HepG2 (cell line): ENCODE results near the gene ST14. TPM values are rescaled to one million over a fixed set of nuclear protein-coding genes. Genes with fewer than 3 reads are reported as not detected.

Experiments used
- ARHGAP35 ChIP-seq: sonication (generic); formaldehyde crosslinking; IDR thresholded peaks from 2 replicates; pipeline ENCODE4 v1.9.0; 2022; ENCODE audit warnings: mild to moderate bottlenecking, inconsistent platforms, moderate library complexity, missing genetic modification reagents, borderline replicate concordance
- DNMT1 ChIP-seq: sonication (generic); formaldehyde crosslinking; IDR thresholded peaks from 2 replicates; pipeline ENCODE4 v1.5.1; 2020; ENCODE audit warnings: mild to moderate bottlenecking, missing genetic modification reagents
- EED ChIP-seq: sonication (generic); formaldehyde crosslinking; IDR thresholded peaks from 2 replicates; pipeline ENCODE4 v1.5.0; 2020; ENCODE audit warnings: mild to moderate bottlenecking, missing genetic modification reagents
- EZH2 ChIP-seq: conservative IDR thresholded peaks from 2 replicates; pipeline ENCODE4 v1.6.1; 2012; ENCODE audit warnings: mild to moderate bottlenecking, low read depth, low read length, moderate library complexity
- GFI1 ChIP-seq: sonication (generic); formaldehyde crosslinking; IDR thresholded peaks from 2 replicates; pipeline ENCODE4 v1.5.0; 2020; ENCODE audit warnings: missing genetic modification reagents, mild to moderate bottlenecking, borderline replicate concordance
- KDM3A ChIP-seq: IDR thresholded peaks from 2 replicates; pipeline ENCODE4 v1.6.1; 2018; ENCODE audit warnings: low read depth, missing compliant biosample characterization
- MYNN ChIP-seq: sonication (generic); formaldehyde crosslinking; IDR thresholded peaks from 2 replicates; pipeline ENCODE4 v1.4.0; 2020; ENCODE audit warnings: mild to moderate bottlenecking, low read depth, missing genetic modification reagents
- NFATC3 ChIP-seq: sonication (generic); formaldehyde crosslinking; IDR thresholded peaks from 2 replicates; pipeline ENCODE4 v1.5.1; 2020; ENCODE audit warnings: mild to moderate bottlenecking, missing genetic modification reagents
- NFE2 ChIP-seq: sonication (generic); formaldehyde crosslinking; IDR thresholded peaks from 2 replicates; pipeline ENCODE4 v1.4.0; 2020; ENCODE audit warnings: missing genetic modification reagents
- NFIB ChIP-seq: sonication (generic); formaldehyde crosslinking; IDR thresholded peaks from 2 replicates; pipeline ENCODE4 v1.9.0; 2021; ENCODE audit warnings: missing genetic modification reagents, mild to moderate bottlenecking, borderline replicate concordance
- REXO4 ChIP-seq: sonication (generic); formaldehyde crosslinking; IDR thresholded peaks from 2 replicates; pipeline ENCODE4 v1.8.0; 2022; ENCODE audit warnings: missing genetic modification reagents, mild to moderate bottlenecking, borderline replicate concordance
- YY1 ChIP-seq: IDR thresholded peaks from 2 replicates; pipeline ENCODE4 v1.6.1; 2011; ENCODE audit warnings: low read length, low read depth, moderate library complexity, mild to moderate bottlenecking; ENCODE audit not compliant: insufficient read depth, insufficient replicate concordance
- ZFP82 ChIP-seq: sonication (generic); formaldehyde crosslinking; IDR thresholded peaks from 2 replicates; pipeline ENCODE4 v1.5.1; 2020; ENCODE audit warnings: mild to moderate bottlenecking, missing genetic modification reagents, borderline replicate concordance
- ZNF121 ChIP-seq: sonication (generic); formaldehyde crosslinking; IDR thresholded peaks from 2 replicates; pipeline ENCODE4 v1.5.0; 2020; ENCODE audit warnings: mild to moderate bottlenecking, missing genetic modification reagents
- ZNF350 ChIP-seq: sonication (generic); formaldehyde crosslinking; IDR thresholded peaks from 2 replicates; pipeline ENCODE4 v1.4.0; 2020; ENCODE audit warnings: mild to moderate bottlenecking, low read depth, missing genetic modification reagents, borderline replicate concordance
- ZNF451 ChIP-seq: sonication (generic); formaldehyde crosslinking; IDR thresholded peaks from 2 replicates; pipeline ENCODE4 v1.5.0; 2020; ENCODE audit warnings: mild to moderate bottlenecking, missing genetic modification reagents
- ZNF749 ChIP-seq: sonication (generic); formaldehyde crosslinking; IDR thresholded peaks from 2 replicates; pipeline ENCODE4 v1.8.0; 2022; ENCODE audit warnings: mild to moderate bottlenecking, missing genetic modification reagents, moderate library complexity, borderline replicate concordance
- ZNF788 ChIP-seq: sonication (generic); formaldehyde crosslinking; IDR thresholded peaks from 2 replicates; pipeline ENCODE4 v1.5.0; 2020; ENCODE audit warnings: mild to moderate bottlenecking, missing genetic modification reagents, borderline replicate concordance
- polyA plus RNA-seq, 8 experiments: library from polyadenylated mRNA; depleted of rRNA in 3 of 8; stranded (reverse) in 7 of 8; unstranded in 1 of 8; fragments of >200 nt; fragmentation: Illumina TruSeq in 4 of 8; extraction: Trizol in 4 of 8; gene quantifications; 2 replicates each; pipeline versions ENCODE4 v1.2.1 to v1.2.3, GENCODE V29; 2011 to 2016; ENCODE audit warnings: low read depth in 4 of 8, missing spikeins in 1 of 8, mixed read lengths in 1 of 8; ENCODE audit not compliant: insufficient read depth in 1 of 8
- total RNA-seq, 5 experiments: library from RNA; depleted of rRNA; stranded (reverse); fragments of >200 nt; fragmentation: Illumina TruSeq; extraction: Trizol; gene quantifications; 2 replicates each; pipeline ENCODE4 v1.2.3, GENCODE V29; 2016; ENCODE audit warnings: low read depth in 1 of 5
- TF ChIP-seq, protein P1 (sequence below): sonication (generic); formaldehyde crosslinking; IDR thresholded peaks from 2 replicates; pipeline ENCODE4 v1.5.0; 2020; ENCODE audit warnings: mild to moderate bottlenecking, missing genetic modification reagents, borderline replicate concordance
- TF ChIP-seq, protein P2 (sequence below): sonication (generic); formaldehyde crosslinking; IDR thresholded peaks from 2 replicates; pipeline ENCODE4 v1.4.0; 2020; ENCODE audit warnings: mild to moderate bottlenecking, missing genetic modification reagents, borderline replicate concordance
- TF ChIP-seq, protein P3 (sequence below): sonication (generic); formaldehyde crosslinking; IDR thresholded peaks from 2 replicates; pipeline ENCODE4 v1.4.0; 2020; ENCODE audit warnings: missing genetic modification reagents
- TF ChIP-seq, protein P4 (sequence below): sonication (generic); formaldehyde crosslinking; IDR thresholded peaks from 2 replicates; pipeline ENCODE4 v1.4.0; 2020; ENCODE audit warnings: missing genetic modification reagents, low read depth, mild to moderate bottlenecking, borderline replicate concordance
- TF ChIP-seq, protein P5 (sequence below): sonication (generic); formaldehyde crosslinking; IDR thresholded peaks from 2 replicates; pipeline ENCODE4 v1.5.1; 2020; ENCODE audit warnings: missing genetic modification reagents, mild to moderate bottlenecking, borderline replicate concordance

Gene ST14
- total and polyA plus RNA-seq, 2 of the 13 experiments (the other 11 are each of a cell fraction or from before 2014, with no cell fraction given): 0.88 to 1.4 TPM

DNA sequence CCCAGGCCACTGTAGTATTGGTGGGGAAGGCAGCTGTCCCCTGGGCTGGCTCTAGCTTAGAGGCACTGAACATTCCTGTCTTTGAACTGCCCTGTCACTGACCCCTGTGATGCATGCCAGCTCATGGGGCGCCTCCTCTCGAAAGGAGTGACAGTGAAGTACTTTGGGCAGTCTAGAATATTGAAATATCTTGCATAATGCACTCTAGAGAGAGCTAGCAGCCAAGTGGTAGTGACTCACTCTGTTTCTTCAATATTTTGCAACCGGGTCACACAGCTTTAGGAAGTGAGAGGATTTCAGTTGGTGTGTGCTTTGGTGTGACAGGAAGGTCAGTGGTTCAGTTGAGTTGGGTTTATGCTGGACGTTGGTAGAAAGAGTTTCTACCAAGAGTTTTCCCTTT lies 35.5 kb upstream of the ST14 start (continued):
- TF ChIP-seq, protein P1, sequence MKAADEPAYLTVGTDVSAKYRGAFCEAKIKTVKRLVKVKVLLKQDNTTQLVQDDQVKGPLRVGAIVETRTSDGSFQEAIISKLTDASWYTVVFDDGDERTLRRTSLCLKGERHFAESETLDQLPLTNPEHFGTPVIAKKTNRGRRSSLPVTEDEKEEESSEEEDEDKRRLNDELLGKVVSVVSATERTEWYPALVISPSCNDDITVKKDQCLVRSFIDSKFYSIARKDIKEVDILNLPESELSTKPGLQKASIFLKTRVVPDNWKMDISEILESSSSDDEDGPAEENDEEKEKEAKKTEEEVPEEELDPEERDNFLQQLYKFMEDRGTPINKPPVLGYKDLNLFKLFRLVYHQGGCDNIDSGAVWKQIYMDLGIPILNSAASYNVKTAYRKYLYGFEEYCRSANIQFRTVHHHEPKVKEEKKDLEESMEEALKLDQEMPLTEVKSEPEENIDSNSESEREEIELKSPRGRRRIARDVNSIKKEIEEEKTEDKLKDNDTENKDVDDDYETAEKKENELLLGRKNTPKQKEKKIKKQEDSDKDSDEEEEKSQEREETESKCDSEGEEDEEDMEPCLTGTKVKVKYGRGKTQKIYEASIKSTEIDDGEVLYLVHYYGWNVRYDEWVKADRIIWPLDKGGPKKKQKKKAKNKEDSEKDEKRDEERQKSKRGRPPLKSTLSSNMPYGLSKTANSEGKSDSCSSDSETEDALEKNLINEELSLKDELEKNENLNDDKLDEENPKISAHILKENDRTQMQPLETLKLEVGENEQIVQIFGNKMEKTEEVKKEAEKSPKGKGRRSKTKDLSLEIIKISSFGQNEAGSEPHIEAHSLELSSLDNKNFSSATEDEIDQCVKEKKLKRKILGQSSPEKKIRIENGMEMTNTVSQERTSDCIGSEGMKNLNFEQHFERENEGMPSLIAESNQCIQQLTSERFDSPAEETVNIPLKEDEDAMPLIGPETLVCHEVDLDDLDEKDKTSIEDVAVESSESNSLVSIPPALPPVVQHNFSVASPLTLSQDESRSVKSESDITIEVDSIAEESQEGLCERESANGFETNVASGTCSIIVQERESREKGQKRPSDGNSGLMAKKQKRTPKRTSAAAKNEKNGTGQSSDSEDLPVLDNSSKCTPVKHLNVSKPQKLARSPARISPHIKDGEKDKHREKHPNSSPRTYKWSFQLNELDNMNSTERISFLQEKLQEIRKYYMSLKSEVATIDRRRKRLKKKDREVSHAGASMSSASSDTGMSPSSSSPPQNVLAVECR: peak; percentile 75; the same call in 1 of the 2 replicates
- no peak for TF ChIP-seq GFI1 (CRISPR knock-in tag)
- TF ChIP-seq ZNF749 (CRISPR knock-in tag): no peak
- TF ChIP-seq NFIB (CRISPR knock-in tag): no peak
- TF ChIP-seq NFE2 (CRISPR knock-in tag): 0 out of 2 replicates have a peak, but pooled peaks have one; percentile 17
- no peak for TF ChIP-seq REXO4
- TF ChIP-seq, protein P2, sequence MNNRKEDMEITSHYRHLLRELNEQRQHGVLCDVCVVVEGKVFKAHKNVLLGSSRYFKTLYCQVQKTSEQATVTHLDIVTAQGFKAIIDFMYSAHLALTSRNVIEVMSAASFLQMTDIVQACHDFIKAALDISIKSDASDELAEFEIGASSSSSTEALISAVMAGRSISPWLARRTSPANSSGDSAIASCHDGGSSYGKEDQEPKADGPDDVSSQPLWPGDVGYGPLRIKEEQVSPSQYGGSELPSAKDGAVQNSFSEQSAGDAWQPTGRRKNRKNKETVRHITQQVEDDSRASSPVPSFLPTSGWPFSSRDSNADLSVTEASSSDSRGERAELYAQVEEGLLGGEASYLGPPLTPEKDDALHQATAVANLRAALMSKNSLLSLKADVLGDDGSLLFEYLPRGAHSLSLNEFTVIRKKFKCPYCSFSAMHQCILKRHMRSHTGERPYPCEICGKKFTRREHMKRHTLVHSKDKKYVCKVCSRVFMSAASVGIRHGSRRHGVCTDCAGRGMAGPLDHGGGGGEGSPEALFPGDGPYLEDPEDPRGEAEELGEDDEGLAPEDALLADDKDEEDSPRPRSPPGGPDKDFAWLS (CRISPR knock-in tag): no peak
- TF ChIP-seq ARHGAP35 (CRISPR knock-in tag): no peak
- peak; percentile 19 for TF ChIP-seq YY1
- no peak for TF ChIP-seq ZNF350
- TF ChIP-seq, protein P3, sequence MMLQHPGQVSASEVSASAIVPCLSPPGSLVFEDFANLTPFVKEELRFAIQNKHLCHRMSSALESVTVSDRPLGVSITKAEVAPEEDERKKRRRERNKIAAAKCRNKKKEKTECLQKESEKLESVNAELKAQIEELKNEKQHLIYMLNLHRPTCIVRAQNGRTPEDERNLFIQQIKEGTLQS (CRISPR knock-in tag): peak; percentile 92
- TF ChIP-seq KDM3A (CRISPR knock-in tag): 0 out of 2 replicates have a peak, but pooled peaks have one; percentile 36
- TF ChIP-seq NFATC3 (CRISPR knock-in tag): no peak
- TF ChIP-seq ZNF121 (CRISPR knock-in tag): no peak
- no peak for TF ChIP-seq EED
- TF ChIP-seq MYNN: no peak
- TF ChIP-seq ZNF788 (CRISPR knock-in tag): no peak
- no peak for TF ChIP-seq DNMT1 (CRISPR knock-in tag)
- no peak for TF ChIP-seq ZFP82
- TF ChIP-seq, protein P4, sequence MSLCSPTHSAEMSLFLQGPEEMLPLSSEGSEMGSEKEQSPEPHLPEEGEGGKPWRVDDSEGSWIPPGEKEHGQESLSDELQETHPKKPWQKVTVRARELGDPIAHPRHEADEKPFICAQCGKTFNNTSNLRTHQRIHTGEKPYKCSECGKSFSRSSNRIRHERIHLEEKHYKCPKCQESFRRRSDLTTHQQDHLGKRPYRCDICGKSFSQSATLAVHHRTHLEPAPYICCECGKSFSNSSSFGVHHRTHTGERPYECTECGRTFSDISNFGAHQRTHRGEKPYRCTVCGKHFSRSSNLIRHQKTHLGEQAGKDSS (CRISPR knock-in tag): peak; percentile 51; the same call in 1 of the 2 replicates
- TF ChIP-seq EZH2: no peak
- TF ChIP-seq, protein P5, sequence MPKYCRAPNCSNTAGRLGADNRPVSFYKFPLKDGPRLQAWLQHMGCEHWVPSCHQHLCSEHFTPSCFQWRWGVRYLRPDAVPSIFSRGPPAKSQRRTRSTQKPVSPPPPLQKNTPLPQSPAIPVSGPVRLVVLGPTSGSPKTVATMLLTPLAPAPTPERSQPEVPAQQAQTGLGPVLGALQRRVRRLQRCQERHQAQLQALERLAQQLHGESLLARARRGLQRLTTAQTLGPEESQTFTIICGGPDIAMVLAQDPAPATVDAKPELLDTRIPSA (CRISPR knock-in tag): no peak
- no peak for TF ChIP-seq ZNF451 (CRISPR knock-in tag)
